WERI-Rb-1 (cell line): ENCODE data around the gene PTPN12.

Experiments used
- DNase-seq: peaks from one replicate; pipeline ENCODE4 v3.0.0-alpha.2; 2020
- H3K27ac ChIP-seq: fragments of 250-450 bp; sonication (Bioruptor Pico); 2 replicates; pipeline ENCODE4 v1.5.1; 2020; ENCODE audit warnings: mild to moderate bottlenecking, moderate library complexity
- H3K27me3 ChIP-seq: fragments of 250-450 bp; sonication (Bioruptor Pico); 2 replicates; pipeline ENCODE4 v1.5.1; 2021; ENCODE audit warnings: mild to moderate bottlenecking, low read depth, moderate library complexity; ENCODE audit not compliant: insufficient read depth, severe bottlenecking
- H3K36me3 ChIP-seq: fragments of 250-450 bp; sonication (Bioruptor Pico); 2 replicates; pipeline ENCODE4 v1.5.1; 2020; ENCODE audit warnings: mild to moderate bottlenecking, moderate library complexity
- H3K4me3 ChIP-seq: 2 replicates; pipeline ENCODE4 v1.5.1; 2011; ENCODE audit warnings: low read depth, mild to moderate bottlenecking, control low read depth, low read length
- H3K9me3 ChIP-seq: fragments of 250-450 bp; sonication (Bioruptor Pico); 2 replicates; pipeline ENCODE4 v1.5.1; 2021; ENCODE audit warnings: mild to moderate bottlenecking, moderate library complexity; ENCODE audit not compliant: severe bottlenecking
- CTCF ChIP-seq: IDR thresholded peaks from 2 replicates; pipeline ENCODE4 v1.5.1; 2011; ENCODE audit warnings: low read depth, mild to moderate bottlenecking, control low read depth, inconsistent platforms, low read length

Gene PTPN12

GRCh38 chr7:77537136-77537777 is at the start of gene PTPN12:
PTPN12 (plus strand) TSS chr7:77537295; CDS start chr7:77537547, 252 bp downstream.
- no peaks in the 10 kb centered on the region for H3K27me3 ChIP-seq
- peak within 1 kb of the TSS; percentile 97 for H3K4me3 ChIP-seq
- peaks cover 7% of the 10 kb centered on the region for H3K36me3 ChIP-seq
- H3K27ac ChIP-seq = peak within 1 kb of the TSS; percentile 96
- DNase-seq = no peak
- no peaks in the 10 kb centered on the region for H3K9me3 ChIP-seq
- no peak for TF ChIP-seq CTCF

DNA sequence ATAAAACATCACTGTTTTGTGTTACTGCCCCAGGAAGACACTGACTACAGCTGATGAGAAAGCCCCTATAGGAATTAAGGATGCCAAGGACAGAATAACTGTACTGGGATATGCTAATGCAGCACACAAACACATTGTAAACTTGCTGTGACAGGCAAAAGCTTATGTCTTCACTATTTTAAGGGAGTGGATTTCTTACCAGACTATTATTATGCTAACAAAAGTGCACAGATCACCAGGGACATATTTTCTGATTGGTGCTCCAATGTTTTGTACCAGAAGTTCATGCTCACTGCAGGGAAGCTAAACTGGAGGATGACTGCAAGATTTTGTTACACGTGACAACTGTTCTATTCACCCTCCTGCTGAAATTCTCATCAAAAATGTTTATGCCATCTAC is 48.1 kb upstream of the PTPN12 start:
- Histone ChIP-seq H3K4me3 (no peak overlapping the region), H3K27ac (no peak overlapping the region), H3K27me3 (no peaks in the 10 kb centered on the region), H3K36me3 (no peaks in the 10 kb centered on the region), H3K9me3 (peaks cover 4% of the 10 kb centered on the region)
- no peak for DNase-seq
- TF ChIP-seq CTCF = no peak

GRCh38 chr7:77497079-77497478 is 40.0 kb upstream of the PTPN12 start:
- DNase-seq = no peak
- no peak for TF ChIP-seq CTCF
- no peaks in the 10 kb centered on the region for H3K27me3 ChIP-seq
- no peaks in the 10 kb centered on the region for H3K36me3 ChIP-seq
- H3K9me3 ChIP-seq = peaks cover 7% of the 10 kb centered on the region
- H3K27ac ChIP-seq = no peak overlapping the region
- H3K4me3 ChIP-seq = no peak overlapping the region

DNA sequence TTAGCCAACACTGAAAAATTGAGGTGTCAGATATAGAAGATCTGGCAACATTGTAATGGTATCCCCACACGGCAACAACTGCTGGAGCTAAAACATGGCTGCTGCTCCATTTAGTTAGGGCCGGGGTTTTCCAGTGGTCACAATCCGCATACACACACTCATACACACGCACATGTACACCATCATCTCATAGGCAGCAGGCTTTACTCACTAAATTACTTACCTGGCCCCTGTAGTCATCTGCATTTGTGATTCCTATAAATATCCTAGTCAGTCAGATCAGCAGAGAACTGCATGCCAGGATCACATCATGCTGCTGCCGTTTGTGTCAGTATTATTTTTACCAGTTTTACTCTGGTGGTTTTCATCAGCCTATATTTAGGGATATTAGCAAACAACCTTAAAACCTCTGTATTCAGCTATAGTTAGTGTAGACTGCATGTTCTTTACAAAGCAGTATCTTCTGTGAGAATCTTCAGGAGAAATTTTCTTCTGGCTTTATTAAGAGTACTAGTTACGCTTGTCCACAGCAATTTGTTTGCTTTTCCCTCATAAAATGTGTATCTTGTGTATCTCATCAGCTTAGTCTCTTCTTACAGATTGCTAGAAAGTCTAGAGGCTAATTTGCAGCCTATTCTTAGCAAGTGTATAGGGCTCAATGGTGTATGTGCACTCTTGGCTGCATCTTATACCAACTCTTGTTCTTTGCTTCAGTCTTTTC is 38.3 kb upstream of the PTPN12 start:
- H3K4me3 ChIP-seq = no peak overlapping the region
- no peak overlapping the region for H3K27ac ChIP-seq
- no peak for DNase-seq
- H3K9me3 ChIP-seq = peaks cover 5% of the 10 kb centered on the region
- no peak for TF ChIP-seq CTCF
- no peaks in the 10 kb centered on the region for H3K27me3 ChIP-seq
- no peaks in the 10 kb centered on the region for H3K36me3 ChIP-seq

DNA sequence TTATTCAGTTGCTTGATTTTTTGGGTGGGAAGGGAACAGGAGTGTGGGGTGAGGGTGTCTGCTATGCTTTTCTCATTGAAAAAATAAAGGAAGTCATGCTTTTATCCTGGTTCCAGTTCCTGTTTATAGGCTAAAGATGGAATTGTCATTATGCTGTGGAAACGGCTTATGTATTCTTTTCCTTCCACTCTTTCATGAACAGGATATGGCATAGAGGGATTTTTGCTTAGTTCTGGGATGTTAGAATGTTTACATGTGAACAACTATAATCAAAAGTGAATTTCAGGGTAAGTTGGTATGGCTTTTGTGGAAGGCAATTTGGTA is 35.9 kb upstream of the PTPN12 start:
- no peak for DNase-seq
- H3K36me3 ChIP-seq = no peaks in the 10 kb centered on the region
- no peak for TF ChIP-seq CTCF
- no peaks in the 10 kb centered on the region for H3K27me3 ChIP-seq
- H3K27ac ChIP-seq = no peak overlapping the region
- no peaks in the 10 kb centered on the region for H3K9me3 ChIP-seq
- H3K4me3 ChIP-seq = no peak overlapping the region

- no peaks in the 10 kb centered on the region for H3K27me3 ChIP-seq
- DNase-seq = no peak
- H3K4me3 ChIP-seq = no peak overlapping the region
- TF ChIP-seq CTCF = no peak
- no peaks in the 10 kb centered on the region for H3K36me3 ChIP-seq
- no peak overlapping the region for H3K27ac ChIP-seq
- H3K9me3 ChIP-seq = no peaks in the 10 kb centered on the region
Observed at GRCh38 chr7:77504951-77505350, 32.1 kb upstream of the PTPN12 start.
